HFF-Myc (cell line): ENCODE data around the gene IGFBP4.

Source experiments
- DNase-seq: peaks from one replicate; pipeline ENCODE4 v3.0.0-alpha.2; 2011; ENCODE audit warnings: low read depth; ENCODE audit errors: extremely low read depth
- H3K4me3 ChIP-seq: replicated peaks from 2 replicates; pipeline ENCODE4 v1.5.1; 2011; ENCODE audit warnings: low read depth, mild to moderate bottlenecking, control low read depth, low read length
- TF ChIP-seq, protein P1 (sequence below): IDR thresholded peaks from 2 replicates; pipeline ENCODE4 v1.5.1; 2012; ENCODE audit warnings: mild to moderate bottlenecking, low read depth, low read length, control low read depth; ENCODE audit errors: missing control alignments

IGFBP4 gene

DNA sequence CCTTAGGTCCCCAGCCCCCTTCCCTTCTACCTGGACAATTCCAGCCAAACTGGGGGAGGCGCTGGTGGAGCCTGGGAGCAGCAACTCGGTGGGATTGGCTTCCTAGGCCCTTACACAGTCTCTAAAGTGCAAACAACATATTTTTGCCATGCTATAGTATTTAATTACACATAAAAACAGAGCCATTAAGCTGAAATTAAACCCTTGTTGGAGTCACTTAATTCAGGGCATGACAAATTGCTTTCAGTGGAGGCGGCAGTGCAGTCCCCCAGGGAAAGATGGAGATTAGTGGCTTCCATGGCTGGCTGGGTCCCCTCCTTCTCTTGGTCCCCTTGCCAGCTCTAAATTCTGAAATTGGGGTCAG, 17.3 kb downstream of the IGFBP4 start:
- TF ChIP-seq, protein P1, sequence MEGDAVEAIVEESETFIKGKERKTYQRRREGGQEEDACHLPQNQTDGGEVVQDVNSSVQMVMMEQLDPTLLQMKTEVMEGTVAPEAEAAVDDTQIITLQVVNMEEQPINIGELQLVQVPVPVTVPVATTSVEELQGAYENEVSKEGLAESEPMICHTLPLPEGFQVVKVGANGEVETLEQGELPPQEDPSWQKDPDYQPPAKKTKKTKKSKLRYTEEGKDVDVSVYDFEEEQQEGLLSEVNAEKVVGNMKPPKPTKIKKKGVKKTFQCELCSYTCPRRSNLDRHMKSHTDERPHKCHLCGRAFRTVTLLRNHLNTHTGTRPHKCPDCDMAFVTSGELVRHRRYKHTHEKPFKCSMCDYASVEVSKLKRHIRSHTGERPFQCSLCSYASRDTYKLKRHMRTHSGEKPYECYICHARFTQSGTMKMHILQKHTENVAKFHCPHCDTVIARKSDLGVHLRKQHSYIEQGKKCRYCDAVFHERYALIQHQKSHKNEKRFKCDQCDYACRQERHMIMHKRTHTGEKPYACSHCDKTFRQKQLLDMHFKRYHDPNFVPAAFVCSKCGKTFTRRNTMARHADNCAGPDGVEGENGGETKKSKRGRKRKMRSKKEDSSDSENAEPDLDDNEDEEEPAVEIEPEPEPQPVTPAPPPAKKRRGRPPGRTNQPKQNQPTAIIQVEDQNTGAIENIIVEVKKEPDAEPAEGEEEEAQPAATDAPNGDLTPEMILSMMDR, result no peak
- no peak overlapping the region for H3K4me3 ChIP-seq
- no peak for DNase-seq

DNA sequence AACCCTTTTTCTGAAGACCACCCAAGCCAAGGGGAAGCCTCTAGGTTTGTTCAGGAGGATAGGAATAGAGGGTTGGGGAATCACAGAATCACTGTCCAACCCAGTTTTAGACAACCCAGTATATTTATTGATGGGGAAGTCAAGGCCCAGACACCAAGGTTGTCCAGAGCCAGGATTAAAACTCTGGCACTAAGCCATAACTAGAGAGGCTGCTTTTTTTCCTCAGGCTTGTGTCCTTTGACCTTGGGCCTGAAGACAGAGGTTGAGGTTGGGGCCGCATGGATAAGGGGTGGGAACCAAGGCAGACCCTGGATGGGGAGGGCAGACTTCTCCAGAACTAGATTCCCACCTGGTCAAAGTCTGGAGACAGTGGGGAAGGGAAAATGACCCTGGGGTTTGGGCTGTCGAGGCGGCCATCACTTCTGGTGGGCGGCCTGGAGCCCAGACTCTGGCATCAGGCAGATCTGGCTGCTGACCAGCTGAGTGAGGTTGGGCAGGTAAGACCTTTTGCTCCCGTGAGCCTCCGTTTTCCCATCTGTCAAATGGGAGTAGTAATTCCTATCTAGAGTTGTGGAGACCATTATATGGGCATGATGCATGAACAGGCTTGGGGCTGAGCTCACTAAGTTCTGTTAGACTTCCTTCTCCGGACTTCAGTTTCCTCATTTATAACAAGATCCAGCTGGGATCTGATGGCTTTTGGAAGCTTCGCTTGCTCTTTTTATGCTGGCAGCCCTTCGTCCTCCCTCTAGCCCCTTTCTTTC, 17.9 kb downstream of the IGFBP4 start:
- H3K4me3 ChIP-seq, result no peak overlapping the region
- TF ChIP-seq, protein P1, result no peak
- no peak for DNase-seq

DNA sequence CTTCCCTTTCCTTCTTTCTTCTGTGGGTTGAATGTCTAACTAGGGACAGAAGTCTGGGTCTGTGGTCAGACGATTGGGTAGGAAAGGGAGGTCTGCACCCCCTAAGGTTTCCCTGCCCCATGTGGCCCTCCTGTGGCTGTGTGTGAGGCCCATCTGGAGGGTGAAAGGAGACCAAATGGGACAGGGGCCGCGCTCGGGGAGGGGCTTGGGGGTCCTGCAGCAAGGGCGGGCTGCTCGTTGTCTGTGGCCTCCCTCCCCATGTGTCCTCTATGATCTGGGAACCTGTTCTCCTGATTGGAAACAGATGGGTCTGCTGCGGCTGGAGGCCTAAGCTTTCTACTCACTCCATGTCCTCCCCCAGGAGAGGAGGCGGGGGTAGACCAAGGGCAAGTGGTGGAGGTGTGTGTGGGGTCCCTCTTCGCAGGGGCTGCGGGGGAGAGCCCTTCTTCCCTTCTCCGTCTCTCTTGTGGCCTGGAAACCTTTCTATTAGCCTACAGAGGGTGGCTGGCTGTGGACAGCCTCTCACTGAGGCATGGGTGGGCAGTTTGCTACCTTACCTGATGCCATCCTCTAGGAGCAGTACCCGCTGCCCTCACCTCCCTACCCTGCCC, 18.6 kb downstream of the IGFBP4 start:
- H3K4me3 ChIP-seq, result no peak overlapping the region
- DNase-seq, result no peak
- TF ChIP-seq, protein P1, result no peak

DNA sequence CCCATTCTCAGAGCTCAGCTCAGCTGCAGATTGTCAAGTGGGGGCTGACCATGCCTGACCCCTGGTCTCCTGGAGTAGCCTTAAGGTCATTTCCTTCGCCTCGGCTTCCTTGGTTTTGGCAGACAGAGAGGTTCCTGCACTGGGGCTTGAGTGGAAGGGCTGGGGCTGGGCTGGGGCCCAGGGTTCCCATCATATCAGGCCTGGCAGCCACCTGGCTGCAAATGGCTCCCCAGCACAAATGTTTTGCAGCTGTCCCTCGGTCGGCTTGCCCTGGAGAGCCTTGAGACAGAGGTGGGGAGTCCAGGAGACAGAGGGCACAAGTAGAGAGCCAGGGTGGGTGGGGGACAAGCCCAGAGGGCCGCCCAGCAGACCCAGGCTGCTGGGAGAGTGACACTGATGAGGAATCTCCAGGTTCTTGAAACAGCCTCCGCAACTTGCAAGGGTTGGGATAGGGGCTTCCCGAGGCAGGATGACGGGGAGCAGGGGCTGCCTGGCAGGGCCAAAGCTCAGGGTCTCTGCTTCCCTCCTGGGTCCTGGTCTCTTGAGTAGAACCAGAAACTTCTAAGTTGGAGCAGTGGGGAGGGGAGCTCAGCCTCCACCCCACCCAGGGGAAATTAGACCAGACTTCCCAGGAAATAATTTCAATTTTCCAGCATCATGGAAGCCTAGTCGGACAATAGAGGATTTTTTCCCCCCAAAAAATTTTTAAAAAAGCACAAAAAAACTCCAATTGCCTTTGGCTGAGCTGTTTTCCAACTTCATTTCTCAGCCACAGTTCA, 19.3 kb downstream of the IGFBP4 start:
- no peak overlapping the region for H3K4me3 ChIP-seq
- TF ChIP-seq, protein P1, result no peak
- no peak for DNase-seq

DNA sequence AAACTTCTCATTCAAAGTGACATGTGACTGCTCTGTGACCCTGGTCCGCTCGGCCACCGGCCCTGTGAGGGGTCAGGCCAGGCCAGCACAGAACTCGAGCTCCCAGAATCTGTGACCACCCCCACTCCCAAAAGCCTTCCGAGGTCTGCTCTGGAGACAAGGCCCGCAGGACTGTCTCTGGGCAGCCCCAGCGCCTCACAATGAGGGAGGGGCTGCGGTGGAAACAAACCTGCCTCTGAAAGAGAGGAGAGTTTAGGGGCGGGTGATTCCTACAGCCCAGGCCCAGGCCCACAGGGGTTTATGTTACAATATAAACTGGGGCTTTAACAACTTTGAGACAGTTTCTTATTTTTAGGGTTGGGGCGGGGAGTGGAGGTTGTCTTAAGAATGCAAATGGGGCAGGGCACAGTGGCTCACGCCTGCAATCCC, 19.9 kb downstream of the IGFBP4 start:
- DNase-seq, result no peak
- TF ChIP-seq, protein P1, result no peak

DNA sequence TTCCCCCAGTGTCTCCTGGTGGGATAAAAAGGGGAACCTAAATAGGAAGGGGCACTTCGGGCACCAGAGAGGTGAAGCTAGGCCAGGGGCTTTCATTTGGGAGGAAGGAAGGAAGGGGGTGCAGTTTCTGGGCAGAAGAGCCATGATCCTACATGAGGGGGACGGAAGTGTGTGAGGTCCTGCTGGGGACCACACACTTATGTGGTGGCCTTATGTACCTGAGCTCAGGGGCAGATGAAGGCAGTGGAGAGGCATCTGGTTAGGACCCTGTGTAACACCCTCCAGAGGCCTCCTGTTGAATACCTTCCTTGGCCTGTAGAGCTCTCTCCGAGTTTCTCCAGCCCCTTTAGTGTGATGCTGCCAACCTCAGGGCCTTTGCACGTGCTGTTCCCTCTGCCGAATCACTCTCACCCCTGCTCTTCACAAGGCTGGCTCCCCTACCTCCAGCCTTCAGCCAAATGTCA, 21.2 kb downstream of the IGFBP4 start:
- TF ChIP-seq, protein P1, result no peak
- no peak overlapping the region for H3K4me3 ChIP-seq
- DNase-seq, result no peak

More for the DNA sequence above, 19.9 kb downstream of the IGFBP4 start:
- H3K4me3 ChIP-seq, result no peak overlapping the region
